ENCODE results near the gene MARK2. TPM values are rescaled to one million over a fixed set of nuclear protein-coding genes. Genes with fewer than 3 reads are reported as not detected.
"Not testable (repeated sequence)": the region's sequence is repeated elsewhere in the genome, so short reads cannot be mapped to it uniquely, and the experiment has no call there.

MARK2 gene
- total RNA-seq, 5 donors from 2014 or later (not counting 1 experiment from before 2014, with no cell fraction given), result 57.4 to 67.2 (median 64.0) TPM

- H3K9me3 ChIP-seq, result no peaks in the 10 kb centered on the region
- peaks cover 19% of the 10 kb centered on the region for H3K36me3 Mint-ChIP-seq
- CTCF ChIA-PET, result interaction anchor here (0.6 kb wide), 2 partner anchors 18 to 96 kb away, joined by 3 to 6 read pairs; no protein-coding TSS in a partner anchor
- no peak overlapping the region for H3K27ac ChIP-seq (ENCODE audit: low read length)
- H3K27me3 Mint-ChIP-seq, result no peaks in the 10 kb centered on the region
- H3K27me3 ChIP-seq (replicated peaks in 1 of 2; ENCODE audit: control insufficient read depth in 2 of 2, extremely low read depth in 1 of 2, insufficient read depth in 2 of 2, low read length in 1 of 2), result no peaks in the 10 kb centered on the region
- POLR2A ChIA-PET, result no interaction called here
- H3K4me3 Mint-ChIP-seq, result no peak overlapping the region
- H3K4me1 ChIP-seq (ENCODE audit: control insufficient read depth in 1 of 2, extremely low read depth in 1 of 2, insufficient read depth in 2 of 2, low read length in 2 of 2), result peaks cover 21 to 60% of the 10 kb centered on the region in 2 experiments
- DNase-seq, result no peak
- no peaks in the 10 kb centered on the region for H3K9me3 Mint-ChIP-seq
- H3K36me3 ChIP-seq (ENCODE audit: control insufficient read depth in 2 of 2, extremely low read depth in 1 of 2, insufficient read depth in 1 of 2, low read length in 1 of 2), result peaks cover 0 to 16% of the 10 kb centered on the region in 2 donors
- ATAC-seq (replicated peaks in 1 of 4), result no peak
- WGBS (ENCODE audit: insufficient coverage), result no CpG with 5 or more reads among the region's 4 CpGs
- H3K27ac Mint-ChIP-seq, result peak overlapping the region; percentile 78 to 79
- peaks cover 66 to 75% (median 67%) of the 10 kb centered on the region in 3 donors for H3K4me1 Mint-ChIP-seq
- no peak overlapping the region for H3K4me3 ChIP-seq (ENCODE audit: control insufficient read depth in 1 of 2, extremely low read depth in 1 of 2, low read length in 1 of 2)
Observed at GRCh38 chr11:63854696-63855095, 15.8 kb downstream of the MARK2 start.

DNA sequence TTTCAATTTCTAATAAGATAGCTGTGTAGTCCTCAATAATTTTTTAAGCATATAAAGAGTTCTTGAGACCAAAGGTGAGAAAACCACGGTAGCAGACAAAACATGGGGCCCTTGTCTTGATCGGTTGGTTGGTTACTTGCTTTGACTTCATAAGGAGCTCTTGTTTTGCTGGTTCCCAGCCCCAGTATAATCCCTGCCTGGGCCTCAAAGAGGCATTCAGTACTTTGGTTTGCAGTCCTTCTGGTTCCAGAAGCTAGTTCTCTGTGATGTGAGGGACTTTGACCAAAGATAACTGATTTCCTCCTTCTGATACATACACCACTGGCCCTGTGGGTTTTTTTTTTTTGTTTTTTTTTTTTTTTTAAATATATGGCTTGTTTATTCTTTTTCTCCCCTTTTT, 17.1 kb downstream of the MARK2 start:
- H3K27ac ChIP-seq (ENCODE audit: low read length), result peak overlapping the region; percentile 32
- H3K9me3 ChIP-seq, result no peaks in the 10 kb centered on the region
- ChIA-PET CTCF (interaction anchor here (0.6 to 1.1 kb wide), 5 partner anchors 9 to 1875 kb away, joined by 3 to 6 read pairs (median 3); partner anchors contain the start of gene MARK2 (in 1 of the 2)), POLR2A (no interaction called here)
- Mint-ChIP-seq H3K27ac (peak overlapping the region; percentile 63 to 84), H3K4me1 (peaks cover 58 to 70% (median 60%) of the 10 kb centered on the region in 3 donors), H3K9me3 (no peaks in the 10 kb centered on the region), H3K36me3 (peaks cover 17% of the 10 kb centered on the region), H3K4me3 (peak overlapping the region in 1 of 3 donors; percentile 15), H3K27me3 (no peaks in the 10 kb centered on the region)
- H3K27me3 ChIP-seq (replicated peaks in 1 of 2; ENCODE audit: control insufficient read depth in 2 of 2, extremely low read depth in 1 of 2, insufficient read depth in 2 of 2, low read length in 1 of 2), result no peaks in the 10 kb centered on the region
- peak in 1 of 35 experiments; percentile 48 for DNase-seq
- H3K36me3 ChIP-seq (ENCODE audit: control insufficient read depth in 2 of 2, extremely low read depth in 1 of 2, insufficient read depth in 1 of 2, low read length in 1 of 2), result peaks cover 0 to 17% of the 10 kb centered on the region in 2 donors
- H3K4me1 ChIP-seq (ENCODE audit: control insufficient read depth in 1 of 2, extremely low read depth in 1 of 2, insufficient read depth in 2 of 2, low read length in 2 of 2), result peaks cover 18 to 54% of the 10 kb centered on the region in 2 experiments
- no CpG with 5 or more reads among the region's 2 CpGs for WGBS (ENCODE audit: insufficient coverage)
- peak in 2 of 4 experiments; percentile 24 to 64 for ATAC-seq (replicated peaks in 1 of 4)
- no peak overlapping the region for H3K4me3 ChIP-seq (ENCODE audit: control insufficient read depth in 1 of 2, extremely low read depth in 1 of 2, low read length in 1 of 2)

DNA sequence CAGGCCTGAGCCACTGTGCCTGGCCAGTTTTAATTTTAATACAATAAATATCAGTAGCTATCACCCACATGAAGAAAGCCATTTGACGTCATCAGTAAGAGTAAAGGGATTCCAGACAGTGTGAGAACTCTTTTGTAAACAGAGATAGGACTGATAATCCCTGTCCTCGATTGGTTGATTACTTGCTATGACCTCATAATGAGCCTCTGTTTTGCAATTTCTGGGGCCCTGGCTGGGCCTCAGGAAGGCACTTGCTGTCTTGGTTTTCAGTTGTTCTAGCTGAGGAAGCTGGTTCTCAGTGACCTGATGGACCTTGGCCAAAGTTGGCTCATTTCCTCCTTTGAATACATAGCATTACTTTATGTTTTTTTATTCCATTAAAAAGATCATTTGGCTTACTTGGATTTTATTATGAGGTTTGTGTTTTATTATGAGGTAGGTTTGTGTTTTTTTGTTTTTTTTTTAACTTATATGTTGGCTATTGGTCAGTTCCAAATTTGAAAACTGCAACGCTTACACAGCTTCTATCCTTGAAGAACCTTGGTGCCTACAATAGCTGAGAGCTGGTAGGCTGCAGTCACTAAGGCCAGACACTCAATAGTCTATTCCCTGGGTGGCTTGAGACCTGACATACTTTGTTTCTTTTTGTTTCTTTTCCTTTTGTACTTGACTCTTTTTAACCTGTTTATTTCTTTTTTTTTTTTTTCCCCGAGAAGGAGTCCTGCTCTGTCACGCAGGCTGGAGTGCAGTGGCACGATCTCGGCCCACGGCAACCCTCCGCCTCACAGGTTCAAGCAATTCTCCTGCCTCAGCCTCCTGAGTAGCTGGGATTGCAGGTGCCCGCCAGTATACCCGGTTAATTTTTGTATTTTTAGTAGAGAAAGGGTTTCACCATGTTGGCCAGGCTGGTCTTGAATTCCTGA, 20.0 kb downstream of the MARK2 start:
- peaks cover 20 to 51% of the 10 kb centered on the region in 2 experiments for H3K4me1 ChIP-seq (ENCODE audit: control insufficient read depth in 1 of 2, extremely low read depth in 1 of 2, insufficient read depth in 2 of 2, low read length in 2 of 2)
- no peak overlapping the region for H3K27ac ChIP-seq (ENCODE audit: low read length)
- no peaks in the 10 kb centered on the region for H3K27me3 Mint-ChIP-seq
- H3K27ac Mint-ChIP-seq, result peak overlapping the region; percentile 27 to 28
- 74% methylated on average over 3 of the region's 11 CpGs for WGBS (ENCODE audit: insufficient coverage)
- no peak overlapping the region for H3K4me3 Mint-ChIP-seq
- peaks cover 0 to 25% of the 10 kb centered on the region in 2 donors for H3K36me3 ChIP-seq (ENCODE audit: control insufficient read depth in 2 of 2, extremely low read depth in 1 of 2, insufficient read depth in 1 of 2, low read length in 1 of 2)
- no peaks in the 10 kb centered on the region for H3K9me3 Mint-ChIP-seq
- H3K36me3 Mint-ChIP-seq, result peaks cover 23% of the 10 kb centered on the region
- ChIA-PET POLR2A (interaction anchor here in 1 of 2 donors (0.7 kb wide), 1 partner anchor 19 kb away, joined by 4 read pairs; no protein-coding TSS in a partner anchor), CTCF (interaction anchor here in 1 of 2 donors (0.7 kb wide), 1 partner anchor 27 kb away, joined by 4 read pairs; no protein-coding TSS in a partner anchor)
- DNase-seq, result no peak
- H3K4me3 ChIP-seq (ENCODE audit: control insufficient read depth in 1 of 2, extremely low read depth in 1 of 2, low read length in 1 of 2), result no peak overlapping the region
- H3K4me1 Mint-ChIP-seq, result peaks cover 50 to 63% (median 54%) of the 10 kb centered on the region in 3 donors
- H3K27me3 ChIP-seq (replicated peaks in 1 of 2; ENCODE audit: control insufficient read depth in 2 of 2, extremely low read depth in 1 of 2, insufficient read depth in 2 of 2, low read length in 1 of 2), result no peaks in the 10 kb centered on the region
- no peak for ATAC-seq (replicated peaks in 1 of 4)
- H3K9me3 ChIP-seq, result no peaks in the 10 kb centered on the region

- Mint-ChIP-seq H3K27ac (peak overlapping the region; percentile 92 to 93), H3K4me3 (peak overlapping the region in 2 of 3 donors; percentile 7 to 12), H3K4me1 (peaks cover 56 to 71% (median 61%) of the 10 kb centered on the region in 3 donors), H3K9me3 (no peaks in the 10 kb centered on the region), H3K36me3 (peaks cover 19% of the 10 kb centered on the region), H3K27me3 (no peaks in the 10 kb centered on the region)
- ATAC-seq (replicated peaks in 1 of 4) (peak; percentile 58 to 66 (median 64)), DNase-seq (peak in 1 of 35 experiments; percentile 40)
- WGBS (ENCODE audit: insufficient coverage), result 0% methylated on average over 1 of the region's 4 CpGs
- Histone ChIP-seq H3K4me1 (ENCODE audit: control insufficient read depth in 1 of 2, extremely low read depth in 1 of 2, insufficient read depth in 2 of 2, low read length in 2 of 2) (peaks cover 44 to 61% of the 10 kb centered on the region in 2 experiments), H3K27ac (ENCODE audit: low read length) (peak overlapping the region; percentile 58), H3K4me3 (ENCODE audit: control insufficient read depth in 1 of 2, extremely low read depth in 1 of 2, low read length in 1 of 2) (peak overlapping the region in 1 of 2 donors; percentile 15), H3K9me3 (no peaks in the 10 kb centered on the region), H3K27me3 (replicated peaks in 1 of 2; ENCODE audit: control insufficient read depth in 2 of 2, extremely low read depth in 1 of 2, insufficient read depth in 2 of 2, low read length in 1 of 2) (no peaks in the 10 kb centered on the region), H3K36me3 (ENCODE audit: control insufficient read depth in 2 of 2, extremely low read depth in 1 of 2, insufficient read depth in 1 of 2, low read length in 1 of 2) (peaks cover 0 to 21% of the 10 kb centered on the region in 2 donors)
- ChIA-PET POLR2A (no interaction called here), CTCF (interaction anchor here in 1 of 2 donors (0.5 to 1.1 kb wide), 4 partner anchors 12 to 1905 kb away, joined by 3 to 6 read pairs (median 4); no protein-coding TSS in a partner anchor)
Observed at GRCh38 chr11:63862923-63863322, 24.0 kb downstream of the MARK2 start.

DNA sequence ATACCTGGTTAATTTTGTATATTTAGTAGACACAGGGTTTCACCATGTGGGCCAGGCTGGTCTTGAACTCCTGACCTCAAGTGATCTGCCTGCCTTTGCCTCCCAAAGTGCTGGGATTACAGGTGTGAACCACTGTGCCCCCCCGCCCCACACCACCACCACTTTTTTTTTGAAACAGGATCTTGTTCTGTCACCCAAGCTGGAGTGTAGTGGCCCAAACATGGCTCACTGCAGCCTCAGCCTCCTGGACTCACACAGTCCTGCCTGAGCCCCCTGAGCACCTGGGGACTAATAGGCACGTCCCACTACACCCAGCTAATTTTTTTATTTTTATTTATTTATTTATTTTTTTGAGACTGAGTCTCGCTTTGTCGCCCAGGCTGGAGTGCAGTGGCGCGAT, 24.7 kb downstream of the MARK2 start:
- Histone ChIP-seq H3K36me3 (ENCODE audit: control insufficient read depth in 2 of 2, extremely low read depth in 1 of 2, insufficient read depth in 1 of 2, low read length in 1 of 2) (peaks cover 0 to 21% of the 10 kb centered on the region in 2 donors), H3K4me1 (ENCODE audit: control insufficient read depth in 1 of 2, extremely low read depth in 1 of 2, insufficient read depth in 2 of 2, low read length in 2 of 2) (peaks cover 49 to 62% of the 10 kb centered on the region in 2 experiments)
- no CpG with 5 or more reads among the region's 6 CpGs for WGBS (ENCODE audit: insufficient coverage)
- H3K9me3 Mint-ChIP-seq; POLR2A ChIA-PET; H3K27me3 Mint-ChIP-seq; H3K27ac ChIP-seq (ENCODE audit: low read length); H3K4me3 Mint-ChIP-seq; ATAC-seq (replicated peaks in 1 of 4); H3K27me3 ChIP-seq (replicated peaks in 1 of 2; ENCODE audit: control insufficient read depth in 2 of 2, extremely low read depth in 1 of 2, insufficient read depth in 2 of 2, low read length in 1 of 2); H3K4me3 ChIP-seq (ENCODE audit: control insufficient read depth in 1 of 2, extremely low read depth in 1 of 2, low read length in 1 of 2); H3K9me3 ChIP-seq; DNase-seq: not testable (repeated sequence)
- Mint-ChIP-seq H3K36me3 (peaks cover 19% of the 10 kb centered on the region), H3K27ac (peak overlapping the region; percentile 58 to 66), H3K4me1 (peaks cover 60 to 73% (median 61%) of the 10 kb centered on the region in 3 donors)
- CTCF ChIA-PET, result interaction anchor here in 1 of 2 donors (1.1 kb wide), 1 partner anchor 19 kb away, joined by 4 read pairs; no protein-coding TSS in a partner anchor

GRCh38 chr11:63866211-63866610, 27.3 kb downstream of the MARK2 start:
- H3K27me3 Mint-ChIP-seq, result no peaks in the 10 kb centered on the region
- 0% methylated on average over 2 of the region's 4 CpGs for WGBS (ENCODE audit: insufficient coverage)
- ATAC-seq (replicated peaks in 1 of 4) (peak; percentile 50 to 76 (median 71)), DNase-seq (peak; percentile 46 to 89 (median 78))
- Histone ChIP-seq H3K9me3 (no peaks in the 10 kb centered on the region), H3K36me3 (ENCODE audit: control insufficient read depth in 2 of 2, extremely low read depth in 1 of 2, insufficient read depth in 1 of 2, low read length in 1 of 2) (peaks cover 0 to 18% of the 10 kb centered on the region in 2 donors), H3K27ac (ENCODE audit: low read length) (peak overlapping the region; percentile 32), H3K4me1 (ENCODE audit: control insufficient read depth in 1 of 2, extremely low read depth in 1 of 2, insufficient read depth in 2 of 2, low read length in 2 of 2) (peaks cover 73 to 83% of the 10 kb centered on the region in 2 experiments), H3K27me3 (replicated peaks in 1 of 2; ENCODE audit: control insufficient read depth in 2 of 2, extremely low read depth in 1 of 2, insufficient read depth in 2 of 2, low read length in 1 of 2) (no peaks in the 10 kb centered on the region), H3K4me3 (ENCODE audit: control insufficient read depth in 1 of 2, extremely low read depth in 1 of 2, low read length in 1 of 2) (peak overlapping the region in 1 of 2 donors; percentile 15)
- H3K27ac Mint-ChIP-seq, result peak overlapping the region; percentile 82 to 87
- CTCF ChIA-PET, result no interaction called here
- peaks cover 77 to 85% (median 80%) of the 10 kb centered on the region in 3 donors for H3K4me1 Mint-ChIP-seq
- peaks cover 21% of the 10 kb centered on the region for H3K36me3 Mint-ChIP-seq
- H3K9me3 Mint-ChIP-seq, result no peaks in the 10 kb centered on the region
- peak overlapping the region; percentile 42 to 82 (median 53) for H3K4me3 Mint-ChIP-seq
- POLR2A ChIA-PET, result no interaction called here
